RWPE1 (cell line): Measurements from ENCODE around the gene LHX6.

ENCODE experiments used
- CTCF ChIA-PET: fragments of 350-600 bp; sonication (Branson Sonifier 250); formaldehyde crosslinking; extraction: SDS; loops from one replicate; lab custom pipeline; 2021; lab: Yijun Ruan, JAX
- POLR2A ChIA-PET: fragments of 400-600 bp; formaldehyde crosslinking; extraction: SDS; loops from one replicate; lab custom pipeline; 2020; ENCODE audit warnings: antibody characterized with exemption; ENCODE audit not compliant: low non-redundant PET; lab: Yijun Ruan, JAX
- DNase-seq: peaks from one replicate; pipeline ENCODE4 v3.0.0; 2012; ENCODE audit warnings: low spot score
- H3K27ac ChIP-seq: fragments of 450-650 bp; 2 replicates; pipeline ENCODE4 v1.5.1; 2017
- CTCF ChIP-seq: fragments of 450-650 bp; conservative IDR thresholded peaks from 2 replicates; pipeline ENCODE4 v1.5.1; 2017; ENCODE audit warnings: low read depth, mild to moderate bottlenecking

LHX6 gene

GRCh38 chr9:122173670-122174069 lies 55.1 kb downstream of the LHX6 start:
- H3K27ac ChIP-seq = no peak overlapping the region
- TF ChIP-seq CTCF = no peak
- ChIA-PET POLR2A (no interaction called here), CTCF (no interaction called here)
- no peak for DNase-seq

GRCh38 chr9:122172131-122172530 lies 56.6 kb downstream of the LHX6 start:
- DNase-seq = no peak
- ChIA-PET POLR2A (no interaction called here), CTCF (interaction anchor here (0.7 kb wide), 1 partner anchor 181 kb away, joined by 6 read pairs; no protein-coding TSS in a partner anchor)
- H3K27ac ChIP-seq = no peak overlapping the region
- no peak for TF ChIP-seq CTCF

GRCh38 chr9:122168356-122168755 lies 60.4 kb downstream of the LHX6 start:
- ChIA-PET CTCF (interaction anchor here (0.5 kb wide), 1 partner anchor 121 kb away, joined by 3 read pairs; no protein-coding TSS in a partner anchor), POLR2A (no interaction called here)
- DNase-seq = no peak
- H3K27ac ChIP-seq = no peak overlapping the region
- no peak for TF ChIP-seq CTCF

GRCh38 chr9:122164286-122164685 lies 64.5 kb downstream of the LHX6 start:
- no peak for TF ChIP-seq CTCF
- POLR2A ChIA-PET = no interaction called here
- no peak for DNase-seq
- CTCF ChIA-PET = interaction anchor here (0.7 kb wide), 1 partner anchor 186 kb away, joined by 3 read pairs; no protein-coding TSS in a partner anchor
- no peak overlapping the region for H3K27ac ChIP-seq

- POLR2A ChIA-PET = no interaction called here
- no peak overlapping the region for H3K27ac ChIP-seq
- TF ChIP-seq CTCF = no peak
- CTCF ChIA-PET = no interaction called here
- DNase-seq = no peak
Measured at GRCh38 chr9:122162415-122162814, 66.3 kb downstream of the LHX6 start.

GRCh38 chr9:122159925-122160246 lies 68.9 kb downstream of the LHX6 start:
- POLR2A ChIA-PET = no interaction called here
- CTCF ChIA-PET = interaction anchor here (0.5 to 1.6 kb wide), 5 partner anchors 15 to 61 kb away, joined by 3 to 6 read pairs (median 3); no protein-coding TSS in a partner anchor
- TF ChIP-seq CTCF = no peak
- no peak for DNase-seq
- H3K27ac ChIP-seq = no peak overlapping the region; the same call in 1 of the 2 replicates
